Esophagus (tissue), 2 donors: ENCODE measurements around the gene SLMAP. TPM values are rescaled to one million over a fixed set of nuclear protein-coding genes. Genes with fewer than 3 reads are reported as not detected.

Experiments used
- H3K27ac ChIP-seq, 2 donors: one replicate each; pipeline ENCODE4 v1.5.1; 2013; ENCODE audit warnings: low read depth in 2 of 2, mild to moderate bottlenecking in 2 of 2, inconsistent platforms in 1 of 2, low read length in 1 of 2, moderate library complexity in 1 of 2
- H3K27me3 ChIP-seq, 2 donors: one replicate each; pipeline ENCODE4 v1.6.1; 2013; ENCODE audit warnings: low read length in 2 of 2, control low read depth in 1 of 2, mild to moderate bottlenecking in 1 of 2; ENCODE audit not compliant: insufficient read depth in 2 of 2, control insufficient read depth in 1 of 2
- H3K36me3 ChIP-seq, 2 donors: one replicate each; pipeline ENCODE4 v1.6.1; 2013; ENCODE audit warnings: low read length in 1 of 2; ENCODE audit not compliant: control insufficient read depth in 2 of 2, insufficient read depth in 2 of 2
- H3K4me1 ChIP-seq, 2 donors: one replicate each; pipeline ENCODE4 v1.6.1; 2013; ENCODE audit warnings: low read length in 1 of 2; ENCODE audit not compliant: control insufficient read depth in 2 of 2, insufficient read depth in 2 of 2
- H3K4me3 ChIP-seq, 2 donors: one replicate each; pipeline ENCODE4 v1.5.1; 2013; ENCODE audit warnings: low read length in 2 of 2, mild to moderate bottlenecking in 2 of 2, low read depth in 1 of 2, moderate library complexity in 1 of 2
- H3K9me3 ChIP-seq, 2 donors: one replicate each; pipeline ENCODE4 v1.6.1; 2013; ENCODE audit warnings: mild to moderate bottlenecking in 2 of 2, low read depth in 1 of 2, low read length in 1 of 2, moderate library complexity in 1 of 2; ENCODE audit not compliant: control insufficient read depth in 2 of 2, insufficient read depth in 1 of 2
- WGBS, 2 donors: extraction: QIAGEN DNeasy Blood & Tissue Kit; methylation state at CpG; one replicate each; pipeline ENCODE4 v1.1.7; 2013; 5-methylcytosine and 5-hydroxymethylcytosine counted together
- polyA plus RNA-seq, 2 donors: library from polyadenylated mRNA; stranded (reverse); fragments of 200-250 nt; gene quantifications; one replicate each; pipeline ENCODE4 v1.2.3, GENCODE V29; 2013
- donor health status: healthy with polysubstance abuse.
- donor health status: Bipolar disorder and iron deficiency.

Gene SLMAP
- polyA plus RNA-seq, 2 donors: 22.0 to 31.5 TPM

DNA sequence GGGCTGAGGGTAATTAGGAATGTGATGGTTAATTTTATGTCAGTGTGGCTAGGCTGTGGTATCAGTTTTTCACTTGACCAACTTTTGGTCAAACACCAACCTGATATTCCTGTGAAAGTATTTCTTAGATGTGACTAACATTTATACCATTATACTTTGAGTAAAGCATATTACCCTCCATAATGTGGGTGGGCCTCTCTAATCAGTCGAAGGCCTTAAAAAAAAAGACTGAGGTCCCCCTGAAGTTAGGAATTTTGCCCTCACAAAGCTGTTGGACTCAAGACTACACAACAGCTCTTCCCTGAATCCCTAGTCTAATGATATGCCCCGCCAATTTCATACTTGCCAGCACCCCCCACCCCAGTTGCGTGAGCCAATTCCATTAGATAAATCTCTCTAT, 12.5 kb downstream of the SLMAP start:
- H3K9me3 ChIP-seq: no peaks in the 10 kb centered on the region
- no peak overlapping the region for H3K27ac ChIP-seq
- no peaks in the 10 kb centered on the region for H3K27me3 ChIP-seq
- 96 to 99% methylated on average over 3 of the region's 3 CpGs for WGBS, 2 donors
- peaks cover 0 to 4% of the 10 kb centered on the region in 2 donors for H3K4me1 ChIP-seq
- no peaks in the 10 kb centered on the region for H3K36me3 ChIP-seq
- H3K4me3 ChIP-seq: no peak overlapping the region

DNA sequence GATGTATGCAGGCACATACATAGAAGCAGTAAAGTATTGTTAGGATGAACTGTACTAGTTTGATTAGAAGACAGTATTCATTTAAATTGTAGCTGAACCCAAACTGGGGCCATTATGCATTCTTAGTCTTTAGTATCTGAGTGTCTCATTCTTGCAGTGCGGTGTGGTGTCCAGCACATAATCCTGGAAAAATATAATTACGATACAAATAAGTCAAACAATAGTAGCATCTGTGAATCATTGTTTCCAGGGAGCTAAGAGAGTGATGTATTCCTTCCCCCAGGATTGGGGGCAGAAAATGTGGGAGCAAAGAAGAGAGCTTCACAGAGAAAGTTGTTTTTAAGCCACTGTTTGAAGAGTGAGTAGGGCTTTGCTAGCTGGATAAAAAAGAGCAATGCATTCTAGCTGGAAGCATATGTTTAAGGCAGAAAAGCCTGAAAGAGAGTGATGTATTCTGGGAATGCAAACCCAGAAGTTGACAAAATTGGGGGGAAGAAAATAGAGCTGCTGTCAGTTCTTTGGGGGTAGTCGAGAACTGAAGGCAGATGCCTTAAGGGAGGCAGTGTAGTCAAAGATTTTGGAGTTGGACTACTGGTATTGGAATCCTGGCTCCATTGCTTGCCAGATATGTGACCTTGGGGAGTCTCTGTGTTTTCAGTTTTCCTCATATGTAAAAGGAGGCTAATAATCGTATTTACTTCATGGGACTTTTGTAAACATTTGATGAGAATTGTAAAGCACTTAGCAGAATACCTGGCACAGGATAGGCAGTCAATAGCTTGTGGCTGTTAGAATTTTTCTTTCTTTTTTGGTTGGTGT, 14.1 kb downstream of the SLMAP start:
- no peaks in the 10 kb centered on the region for H3K4me1 ChIP-seq
- H3K27me3 ChIP-seq: no peaks in the 10 kb centered on the region
- 65 to 67% methylated on average over 4 of the region's 4 CpGs for WGBS, 2 donors
- H3K9me3 ChIP-seq: no peaks in the 10 kb centered on the region
- no peak overlapping the region for H3K27ac ChIP-seq
- no peak overlapping the region for H3K4me3 ChIP-seq
- no peaks in the 10 kb centered on the region for H3K36me3 ChIP-seq

DNA sequence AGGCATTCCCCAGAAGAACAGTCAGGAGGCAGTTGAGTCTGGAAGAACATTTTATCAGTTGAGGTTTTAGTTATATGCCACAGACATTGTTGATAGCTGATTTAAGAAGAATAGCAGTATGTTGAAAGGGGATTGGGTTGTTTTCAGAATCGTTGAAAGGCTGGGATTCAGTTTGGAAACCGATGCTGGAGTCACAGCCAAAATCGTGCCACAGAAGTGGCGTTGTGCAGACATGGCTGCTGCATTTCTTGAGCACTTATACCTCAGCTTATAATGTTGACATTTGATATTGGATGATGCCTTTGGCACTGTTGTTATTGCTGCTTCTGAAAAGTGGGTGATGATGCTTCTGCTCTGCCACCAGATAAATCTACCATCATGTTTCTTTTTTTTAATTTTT, 16.1 kb downstream of the SLMAP start:
- Histone ChIP-seq H3K4me3 (no peak overlapping the region), H3K4me1 (no peaks in the 10 kb centered on the region), H3K36me3 (no peaks in the 10 kb centered on the region), H3K9me3 (no peaks in the 10 kb centered on the region), H3K27me3 (no peaks in the 10 kb centered on the region), H3K27ac (no peak overlapping the region)
- 96 to 97% methylated on average over 4 of the region's 4 CpGs for WGBS, 2 donors

DNA sequence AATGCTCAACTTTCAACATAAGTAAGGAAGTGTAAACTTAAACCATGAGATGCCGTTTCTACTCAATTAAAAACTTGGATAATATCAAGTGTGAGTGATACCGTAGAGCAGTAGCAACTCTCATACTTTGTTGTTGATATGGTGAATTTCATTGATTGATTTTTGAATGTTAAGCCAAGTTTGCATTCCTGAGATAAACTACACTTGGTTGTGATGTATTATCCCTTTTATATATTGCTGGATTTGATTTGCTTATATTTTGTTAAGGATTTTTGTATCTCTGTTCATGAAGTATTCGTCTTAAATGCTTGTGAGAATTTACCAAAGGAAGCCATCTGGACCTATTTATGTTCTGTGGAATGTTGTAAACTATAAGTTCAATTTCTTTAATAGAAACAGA, 21.7 kb downstream of the SLMAP start:
- no peak overlapping the region for H3K4me3 ChIP-seq
- H3K36me3 ChIP-seq: no peaks in the 10 kb centered on the region
- WGBS, 2 donors: 44 to 52% methylated on average over 3 of the region's 3 CpGs
- no peaks in the 10 kb centered on the region for H3K9me3 ChIP-seq
- H3K4me1 ChIP-seq: peaks cover 0 to 7% of the 10 kb centered on the region in 2 donors
- H3K27ac ChIP-seq: no peak overlapping the region
- no peaks in the 10 kb centered on the region for H3K27me3 ChIP-seq

DNA sequence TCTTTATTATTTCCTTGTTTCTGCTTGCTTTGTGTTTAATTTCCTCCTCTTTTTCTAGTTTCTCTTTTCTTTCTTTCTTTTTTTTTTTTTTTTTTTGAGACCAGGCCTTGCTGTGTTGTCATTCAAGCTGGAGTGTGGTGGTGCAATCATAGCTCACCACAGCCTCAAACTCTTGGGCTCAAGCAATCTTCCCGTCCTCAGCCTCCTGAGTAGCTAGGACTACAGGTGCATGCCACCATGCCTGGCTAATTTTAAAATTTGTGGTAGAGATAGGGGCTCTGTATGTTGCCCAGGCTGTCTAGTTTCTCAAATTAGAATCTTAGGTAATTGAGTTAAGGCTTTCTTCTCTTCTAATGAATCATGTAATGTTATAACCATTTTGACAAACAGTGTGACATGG, 22.4 kb downstream of the SLMAP start:
- Histone ChIP-seq H3K4me1 (peaks cover 0 to 7% of the 10 kb centered on the region in 2 donors), H3K27me3 (no peaks in the 10 kb centered on the region), H3K27ac (peak overlapping the region in 1 of 2 donors; percentile 49), H3K9me3 (no peaks in the 10 kb centered on the region), H3K36me3 (no peaks in the 10 kb centered on the region), H3K4me3 (no peak overlapping the region)
- 69 to 80% methylated on average over 1 of the region's 1 CpG for WGBS, 2 donors

DNA sequence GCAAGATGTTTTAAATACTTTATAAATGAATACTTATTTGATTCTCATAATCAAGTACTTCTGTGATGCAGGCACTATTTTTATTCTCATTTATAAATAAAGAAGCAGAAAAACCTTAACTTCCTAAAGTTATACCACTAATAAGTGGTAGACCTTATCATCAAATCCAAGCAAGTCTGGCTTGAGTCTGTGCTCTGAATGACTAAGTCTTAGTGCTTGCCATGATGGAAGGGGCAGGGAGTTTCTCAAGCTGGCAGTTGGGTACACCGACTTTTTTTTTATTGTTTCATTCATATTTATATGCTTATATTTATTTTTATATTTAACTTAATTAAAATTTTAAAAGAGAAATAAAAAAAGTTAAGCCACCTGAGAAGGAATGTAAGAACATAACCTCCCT, 23.6 kb downstream of the SLMAP start:
- Histone ChIP-seq H3K4me1 (peaks cover 0 to 13% of the 10 kb centered on the region in 2 donors), H3K4me3 (no peak overlapping the region), H3K9me3 (no peaks in the 10 kb centered on the region), H3K27ac (no peak overlapping the region), H3K27me3 (no peaks in the 10 kb centered on the region), H3K36me3 (no peaks in the 10 kb centered on the region)
- WGBS, 2 donors: 87 to 95% methylated on average over 1 of the region's 1 CpG

DNA sequence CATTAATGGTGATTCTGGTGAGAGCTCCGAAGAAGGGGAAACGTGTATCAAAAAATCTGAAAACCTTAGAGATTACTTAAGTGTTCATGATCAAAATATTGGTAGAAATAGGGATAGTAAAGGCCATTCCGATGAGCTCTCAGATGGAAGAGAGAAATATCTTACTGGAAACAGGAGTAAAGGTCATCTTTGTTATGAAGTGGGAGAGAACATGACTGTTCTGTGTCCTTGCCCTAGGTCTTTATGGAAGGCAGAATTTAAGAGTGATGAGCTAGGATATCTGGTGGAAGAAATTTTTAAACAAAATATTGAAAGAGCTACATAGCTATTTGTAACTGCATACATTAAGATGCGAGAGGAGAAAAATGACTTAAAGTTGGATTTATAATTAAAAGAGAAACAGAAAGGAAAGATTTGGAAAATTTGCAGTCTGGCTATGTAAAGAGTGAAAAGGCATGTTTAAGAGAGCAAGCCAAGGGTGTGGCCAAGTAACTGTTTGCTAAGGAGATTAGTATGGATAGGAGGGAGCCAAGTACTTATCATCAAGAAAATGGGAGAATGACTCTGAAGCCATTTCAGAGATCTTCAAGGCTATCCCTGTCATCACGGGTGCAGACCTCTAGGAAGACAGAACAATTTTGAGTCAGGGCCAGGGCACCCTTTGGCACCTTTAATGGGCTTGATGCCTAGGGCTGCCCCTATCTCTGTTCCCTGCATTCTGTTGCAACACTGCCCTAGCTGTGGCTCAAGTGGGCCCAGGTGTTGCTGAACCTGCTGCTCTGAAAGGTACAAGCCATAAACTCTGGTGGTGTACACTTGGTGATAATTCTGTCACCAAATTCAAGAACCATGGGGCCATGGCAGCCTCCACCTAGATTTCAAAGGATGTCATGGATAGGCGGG, 27.3 kb downstream of the SLMAP start:
- Histone ChIP-seq H3K9me3 (no peaks in the 10 kb centered on the region), H3K27me3 (no peaks in the 10 kb centered on the region), H3K4me1 (peaks cover 0 to 13% of the 10 kb centered on the region in 2 donors), H3K4me3 (no peak overlapping the region), H3K36me3 (no peaks in the 10 kb centered on the region), H3K27ac (peak overlapping the region; percentile 25 to 68)
- 69 to 78% methylated on average over 6 of the region's 6 CpGs for WGBS, 2 donors

DNA sequence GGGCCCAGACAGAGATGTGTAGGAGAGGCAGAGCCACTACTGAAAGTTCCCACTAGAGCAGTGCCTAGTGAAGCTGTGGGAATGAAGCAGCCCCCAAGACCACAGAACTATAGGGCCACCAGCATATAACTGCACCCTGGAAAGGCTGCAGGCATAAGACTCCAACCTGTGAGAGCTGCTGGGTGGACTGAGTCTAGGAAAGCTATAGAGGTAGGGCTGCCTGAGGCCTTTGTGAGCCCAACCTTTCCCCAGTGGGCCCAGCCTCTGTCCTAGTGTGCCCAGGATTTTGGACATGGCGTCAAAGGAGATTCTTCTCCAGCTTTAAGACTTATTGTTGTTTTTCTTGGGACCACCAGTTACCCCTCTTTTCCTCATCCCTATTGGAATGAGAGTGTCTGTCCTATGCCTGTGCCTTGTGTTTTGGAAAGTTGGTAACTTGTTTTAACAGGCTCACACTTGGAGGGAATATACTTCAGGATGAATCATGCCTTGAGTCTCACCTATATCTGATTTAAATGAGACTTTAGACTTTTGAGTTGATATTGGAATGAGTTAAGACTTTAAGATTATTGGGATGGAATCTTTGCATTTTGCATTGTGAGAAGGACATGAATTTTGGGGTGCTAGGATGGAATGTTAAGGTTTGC, 28.1 kb downstream of the SLMAP start:
- Histone ChIP-seq H3K4me3 (no peak overlapping the region), H3K27ac (peak overlapping the region; percentile 25 to 68), H3K4me1 (peaks cover 0 to 13% of the 10 kb centered on the region in 2 donors), H3K36me3 (no peaks in the 10 kb centered on the region), H3K27me3 (no peaks in the 10 kb centered on the region), H3K9me3 (no peaks in the 10 kb centered on the region)
- 64 to 82% methylated on average over 1 of the region's 1 CpG for WGBS, 2 donors

DNA sequence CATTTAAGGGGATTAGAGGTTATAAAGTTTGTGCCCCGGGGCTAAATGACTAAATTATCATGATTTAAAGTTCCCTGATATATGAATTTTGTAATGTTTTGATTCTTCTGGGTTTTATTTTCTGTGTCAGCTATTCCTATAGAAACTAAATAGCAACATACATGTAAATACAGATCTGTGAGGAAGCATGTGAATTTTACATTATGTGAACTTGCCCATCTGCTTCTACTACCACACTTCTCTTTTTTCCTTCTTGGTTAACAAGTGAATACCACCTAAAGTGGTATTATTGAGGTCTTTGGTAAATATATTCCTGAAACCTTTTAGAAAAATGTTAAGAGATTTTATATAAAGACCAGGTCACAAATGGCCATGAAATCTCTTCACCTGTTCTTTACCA, 29.3 kb downstream of the SLMAP start:
- Histone ChIP-seq H3K4me3 (no peak overlapping the region), H3K4me1 (peaks cover 0 to 11% of the 10 kb centered on the region in 2 donors), H3K9me3 (no peaks in the 10 kb centered on the region), H3K27ac (no peak overlapping the region), H3K36me3 (no peaks in the 10 kb centered on the region), H3K27me3 (no peaks in the 10 kb centered on the region)
- 47 to 62% methylated on average over 1 of the region's 1 CpG for WGBS, 2 donors
